HepG2 (cell line): Measurements from ENCODE around the gene NEURL2. TPM values are rescaled to one million over a fixed set of nuclear protein-coding genes. Genes with fewer than 3 reads are reported as not detected.

Source experiments
- GLMP ChIP-seq: sonication (generic); formaldehyde crosslinking; IDR thresholded peaks from 2 replicates; pipeline ENCODE4 v1.9.0; 2021; ENCODE audit warnings: missing genetic modification reagents, mild to moderate bottlenecking, borderline replicate concordance
- HIC2 ChIP-seq: sonication (generic); formaldehyde crosslinking; IDR thresholded peaks from 2 replicates; pipeline ENCODE4 v1.9.0; 2022; ENCODE audit warnings: low read depth, missing genetic modification reagents
- HOXA5 ChIP-seq: sonication (generic); formaldehyde crosslinking; IDR thresholded peaks from 2 replicates; pipeline ENCODE4 v1.4.0; 2020; ENCODE audit warnings: missing genetic modification reagents
- KDM3A ChIP-seq: IDR thresholded peaks from 2 replicates; pipeline ENCODE4 v1.6.1; 2018; ENCODE audit warnings: low read depth, missing compliant biosample characterization
- MATR3 ChIP-seq: sonication (generic); formaldehyde crosslinking; IDR thresholded peaks from 2 replicates; pipeline ENCODE4 v1.4.0; 2020; ENCODE audit warnings: missing genetic modification reagents
- NFIB ChIP-seq: sonication (generic); formaldehyde crosslinking; IDR thresholded peaks from 2 replicates; pipeline ENCODE4 v1.9.0; 2021; ENCODE audit warnings: missing genetic modification reagents, mild to moderate bottlenecking, borderline replicate concordance
- NFRKB ChIP-seq: fragments of 450-650 bp; IDR thresholded peaks from 2 replicates; pipeline ENCODE4 v1.6.1; 2017
- PHF8 ChIP-seq: sonication (generic); formaldehyde crosslinking; IDR thresholded peaks from 2 replicates; pipeline ENCODE4 v1.5.0; 2020; ENCODE audit warnings: missing genetic modification reagents
- SALL2 ChIP-seq: sonication (generic); formaldehyde crosslinking; IDR thresholded peaks from 2 replicates; pipeline ENCODE4 v1.8.1; 2023; ENCODE audit warnings: mild to moderate bottlenecking, missing genetic modification reagents, inconsistent platforms
- ZBTB20 ChIP-seq: sonication (generic); formaldehyde crosslinking; IDR thresholded peaks from 2 replicates; pipeline ENCODE4 v1.8.1; 2023; ENCODE audit warnings: missing genetic modification reagents, low read depth, mild to moderate bottlenecking, borderline replicate concordance
- ZFP90 ChIP-seq: sonication (generic); formaldehyde crosslinking; IDR thresholded peaks from 2 replicates; pipeline ENCODE4 v1.8.0; 2022; ENCODE audit warnings: missing genetic modification reagents, mild to moderate bottlenecking, inconsistent platforms, borderline replicate concordance
- ZNF274 ChIP-seq: sonication (generic); formaldehyde crosslinking; IDR thresholded peaks from 2 replicates; pipeline ENCODE4 v1.5.1; 2020; ENCODE audit warnings: mild to moderate bottlenecking, missing genetic modification reagents
- ZNF589 ChIP-seq: sonication (generic); formaldehyde crosslinking; conservative IDR thresholded peaks from 2 replicates; pipeline ENCODE4 v1.8.0; 2022; ENCODE audit warnings: mild to moderate bottlenecking, moderate library complexity, missing genetic modification reagents
- ZNF7 ChIP-seq: IDR thresholded peaks from 2 replicates; pipeline ENCODE4 v1.6.1; 2016; ENCODE audit warnings: missing biosample characterization, missing genetic modification reagents
- ZNF713 ChIP-seq: sonication (generic); formaldehyde crosslinking; IDR thresholded peaks from 2 replicates; pipeline ENCODE4 v1.4.0; 2020; ENCODE audit warnings: mild to moderate bottlenecking, missing genetic modification reagents
- ZSCAN21 ChIP-seq: sonication (generic); formaldehyde crosslinking; IDR thresholded peaks from 2 replicates; pipeline ENCODE4 v1.8.0; 2022; ENCODE audit warnings: mild to moderate bottlenecking, missing genetic modification reagents, moderate library complexity, borderline replicate concordance
- ZSCAN25 ChIP-seq: sonication (generic); formaldehyde crosslinking; IDR thresholded peaks from 2 replicates; pipeline ENCODE4 v1.8.0; 2022; ENCODE audit warnings: mild to moderate bottlenecking, missing genetic modification reagents
- ZZZ3 ChIP-seq: sonication (generic); formaldehyde crosslinking; IDR thresholded peaks from 2 replicates; pipeline ENCODE4 v1.4.0; 2020; ENCODE audit warnings: missing genetic modification reagents, mild to moderate bottlenecking, borderline replicate concordance
- polyA plus RNA-seq, 8 experiments: library from polyadenylated mRNA; depleted of rRNA in 3 of 8; stranded (reverse) in 7 of 8; unstranded in 1 of 8; fragments of >200 nt; fragmentation: Illumina TruSeq in 4 of 8; extraction: Trizol in 4 of 8; gene quantifications; 2 replicates each; pipeline versions ENCODE4 v1.2.1 to v1.2.3, GENCODE V29; 2011 to 2016; ENCODE audit warnings: low read depth in 4 of 8, missing spikeins in 1 of 8, mixed read lengths in 1 of 8; ENCODE audit not compliant: insufficient read depth in 1 of 8
- total RNA-seq, 5 experiments: library from RNA; depleted of rRNA; stranded (reverse); fragments of >200 nt; fragmentation: Illumina TruSeq; extraction: Trizol; gene quantifications; 2 replicates each; pipeline ENCODE4 v1.2.3, GENCODE V29; 2016; ENCODE audit warnings: low read depth in 1 of 5
- TF ChIP-seq, protein P1 (sequence below): sonication (generic); formaldehyde crosslinking; IDR thresholded peaks from 2 replicates; pipeline ENCODE4 v1.4.0; 2020; ENCODE audit warnings: missing genetic modification reagents
- TF ChIP-seq, protein P2 (sequence below): IDR thresholded peaks from 2 replicates; pipeline ENCODE4 v1.6.1; 2016; ENCODE audit warnings: missing genetic modification reagents, missing compliant biosample characterization
- TF ChIP-seq, protein P3 (sequence below): sonication (generic); formaldehyde crosslinking; IDR thresholded peaks from 2 replicates; pipeline ENCODE4 v1.8.0; 2022; ENCODE audit warnings: mild to moderate bottlenecking, missing genetic modification reagents; ENCODE audit not compliant: insufficient replicate concordance

NEURL2 gene
- total and polyA plus RNA-seq, 2 of the 13 experiments (the other 11 are each of a cell fraction or from before 2014, with no cell fraction given): 7.2 to 9.7 TPM

- TF ChIP-seq, protein P1, sequence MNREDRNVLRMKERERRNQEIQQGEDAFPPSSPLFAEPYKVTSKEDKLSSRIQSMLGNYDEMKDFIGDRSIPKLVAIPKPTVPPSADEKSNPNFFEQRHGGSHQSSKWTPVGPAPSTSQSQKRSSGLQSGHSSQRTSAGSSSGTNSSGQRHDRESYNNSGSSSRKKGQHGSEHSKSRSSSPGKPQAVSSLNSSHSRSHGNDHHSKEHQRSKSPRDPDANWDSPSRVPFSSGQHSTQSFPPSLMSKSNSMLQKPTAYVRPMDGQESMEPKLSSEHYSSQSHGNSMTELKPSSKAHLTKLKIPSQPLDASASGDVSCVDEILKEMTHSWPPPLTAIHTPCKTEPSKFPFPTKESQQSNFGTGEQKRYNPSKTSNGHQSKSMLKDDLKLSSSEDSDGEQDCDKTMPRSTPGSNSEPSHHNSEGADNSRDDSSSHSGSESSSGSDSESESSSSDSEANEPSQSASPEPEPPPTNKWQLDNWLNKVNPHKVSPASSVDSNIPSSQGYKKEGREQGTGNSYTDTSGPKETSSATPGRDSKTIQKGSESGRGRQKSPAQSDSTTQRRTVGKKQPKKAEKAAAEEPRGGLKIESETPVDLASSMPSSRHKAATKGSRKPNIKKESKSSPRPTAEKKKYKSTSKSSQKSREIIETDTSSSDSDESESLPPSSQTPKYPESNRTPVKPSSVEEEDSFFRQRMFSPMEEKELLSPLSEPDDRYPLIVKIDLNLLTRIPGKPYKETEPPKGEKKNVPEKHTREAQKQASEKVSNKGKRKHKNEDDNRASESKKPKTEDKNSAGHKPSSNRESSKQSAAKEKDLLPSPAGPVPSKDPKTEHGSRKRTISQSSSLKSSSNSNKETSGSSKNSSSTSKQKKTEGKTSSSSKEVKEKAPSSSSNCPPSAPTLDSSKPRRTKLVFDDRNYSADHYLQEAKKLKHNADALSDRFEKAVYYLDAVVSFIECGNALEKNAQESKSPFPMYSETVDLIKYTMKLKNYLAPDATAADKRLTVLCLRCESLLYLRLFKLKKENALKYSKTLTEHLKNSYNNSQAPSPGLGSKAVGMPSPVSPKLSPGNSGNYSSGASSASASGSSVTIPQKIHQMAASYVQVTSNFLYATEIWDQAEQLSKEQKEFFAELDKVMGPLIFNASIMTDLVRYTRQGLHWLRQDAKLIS: 0 out of 2 replicates have a peak, but pooled peaks have one; percentile 19
- no peak for TF ChIP-seq ZNF7 (CRISPR knock-in tag)
- TF ChIP-seq MATR3 (CRISPR knock-in tag): no peak
- no peak; the same call in 1 of the 2 replicates for TF ChIP-seq ZZZ3
- no peak for TF ChIP-seq KDM3A (CRISPR knock-in tag)
- TF ChIP-seq NFRKB: no peak
- TF ChIP-seq ZNF274 (CRISPR knock-in tag): peak; percentile 71
- TF ChIP-seq, protein P2, sequence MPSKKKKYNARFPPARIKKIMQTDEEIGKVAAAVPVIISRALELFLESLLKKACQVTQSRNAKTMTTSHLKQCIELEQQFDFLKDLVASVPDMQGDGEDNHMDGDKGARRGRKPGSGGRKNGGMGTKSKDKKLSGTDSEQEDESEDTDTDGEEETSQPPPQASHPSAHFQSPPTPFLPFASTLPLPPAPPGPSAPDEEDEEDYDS (CRISPR knock-in tag): peak; percentile 100
- peak; percentile 87; the same call in 1 of the 2 replicates for TF ChIP-seq HOXA5
- TF ChIP-seq ZSCAN25: peak; percentile 82; the same call in 1 of the 2 replicates
- TF ChIP-seq, protein P3, sequence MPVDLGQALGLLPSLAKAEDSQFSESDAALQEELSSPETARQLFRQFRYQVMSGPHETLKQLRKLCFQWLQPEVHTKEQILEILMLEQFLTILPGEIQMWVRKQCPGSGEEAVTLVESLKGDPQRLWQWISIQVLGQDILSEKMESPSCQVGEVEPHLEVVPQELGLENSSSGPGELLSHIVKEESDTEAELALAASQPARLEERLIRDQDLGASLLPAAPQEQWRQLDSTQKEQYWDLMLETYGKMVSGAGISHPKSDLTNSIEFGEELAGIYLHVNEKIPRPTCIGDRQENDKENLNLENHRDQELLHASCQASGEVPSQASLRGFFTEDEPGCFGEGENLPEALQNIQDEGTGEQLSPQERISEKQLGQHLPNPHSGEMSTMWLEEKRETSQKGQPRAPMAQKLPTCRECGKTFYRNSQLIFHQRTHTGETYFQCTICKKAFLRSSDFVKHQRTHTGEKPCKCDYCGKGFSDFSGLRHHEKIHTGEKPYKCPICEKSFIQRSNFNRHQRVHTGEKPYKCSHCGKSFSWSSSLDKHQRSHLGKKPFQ: no peak
- TF ChIP-seq HIC2: no peak; the same call in 1 of the 2 replicates
- TF ChIP-seq ZNF713 (CRISPR knock-in tag): 0 out of 2 replicates have a peak, but pooled peaks have one; percentile 36
- peak; percentile 25; the same call in 1 of the 2 replicates for TF ChIP-seq ZSCAN21 (CRISPR knock-in tag)
- no peak for TF ChIP-seq ZBTB20 (CRISPR knock-in tag)
- peak; percentile 90 for TF ChIP-seq SALL2 (CRISPR knock-in tag)
- TF ChIP-seq GLMP (CRISPR knock-in tag): no peak
- TF ChIP-seq ZNF589 (CRISPR knock-in tag): no peak
- peak; percentile 99 for TF ChIP-seq PHF8
- no peak; the same call in 1 of the 2 replicates for TF ChIP-seq ZFP90
- TF ChIP-seq NFIB (CRISPR knock-in tag): no peak
These were observed 33.7 kb downstream of the NEURL2 start, which contains the start of the genes ACOT8 and ZSWIM3 (continued) for GRCh38 chr20:45857114-45857881.
